ENCODE results near the gene SPATA31A7.
"Not testable (repeated sequence)": the region's sequence is repeated elsewhere in the genome, so short reads cannot be mapped to it uniquely, and the experiment has no call there.

SPATA31A7 gene

DNA sequence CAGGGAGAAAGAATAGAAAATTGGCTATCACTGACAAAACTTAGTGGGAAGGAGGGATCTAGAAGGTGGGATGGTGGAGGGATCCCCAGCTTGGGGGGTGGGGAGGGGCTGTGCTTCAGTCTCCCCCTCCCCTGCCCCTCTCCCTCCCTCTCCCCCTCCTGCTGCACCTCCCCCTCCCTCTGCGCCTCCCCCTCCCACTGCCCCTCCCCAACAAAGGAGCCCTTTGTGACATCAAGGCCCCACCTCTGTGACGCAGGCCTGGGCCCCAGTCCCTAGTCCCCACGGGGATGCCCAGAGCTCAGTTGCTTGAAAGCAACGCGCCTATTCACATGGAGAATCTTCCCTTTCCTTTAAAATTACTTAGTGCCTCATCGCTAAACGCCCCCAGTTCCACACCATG lies at the start of gene SPATA31A7:
SPATA31A7 (plus strand) TSS at position 301 of the 400 bp plus-strand sequence; CDS start at position 330, 29 bp downstream.
- DNase-seq: not testable (repeated sequence)

- not testable (repeated sequence) for DNase-seq
Observed at GRCh38 chr9:61226438-61226837, 36.6 kb downstream of the SPATA31A7 start.

Data from NCI-H1417 treated with DMSO at 0.1 percent for 48 hours (cell line).